ENCODE data around the gene RASSF5.

GRCh38 chr1:206464456-206464964 lies 42.8 kb upstream of the RASSF5 start:
- TF ChIP-seq MIER2 (CRISPR knock-in tag; IDR thresholded peaks at IDR 0.05) (no peak), NCOA2 (CRISPR knock-in tag; IDR thresholded peaks at IDR 0.05) (no peak), REST (IDR thresholded peaks at IDR 0.05; ENCODE audit: borderline replicate concordance in 1 of 2, low read depth in 1 of 2, low read length in 2 of 2) (no peak), ZNF280B (CRISPR knock-in tag; IDR thresholded peaks at IDR 0.05; ENCODE audit: borderline replicate concordance) (no peak), NCOA1 (CRISPR knock-in tag; IDR thresholded peaks at IDR 0.05) (no peak), FOXO1 (CRISPR knock-in tag; IDR thresholded peaks at IDR 0.05) (no peak), MYNN (CRISPR knock-in tag; IDR thresholded peaks at IDR 0.05; ENCODE audit: low read depth) (no peak), MTA3 (CRISPR knock-in tag; IDR thresholded peaks at IDR 0.05) (no peak), HDAC2 (CRISPR knock-in tag; IDR thresholded peaks at IDR 0.05) (no peak), POLR2A (IDR thresholded peaks at IDR 0.05; ENCODE audit: insufficient read depth in 1 of 2, low read depth in 2 of 2, low read length in 2 of 2) (no peak)
